HG02642 (cell line): ENCODE data around the gene LHPP.
"Not testable (repeated sequence)": the region's sequence is repeated elsewhere in the genome, so short reads cannot be mapped to it uniquely, and the experiment has no call there.

ENCODE experiments used
- ATAC-seq: cut with Tn5 transposase; IDR thresholded peaks from one replicate; pipeline ENCODE4 v1.9.1; 2021; ENCODE audit warnings: mild to moderate bottlenecking; ENCODE audit not compliant: unreplicated experiment, poor library complexity

Gene LHPP

GRCh38 chr10:124587811-124588211 lies 126.2 kb downstream of the LHPP start:
- no peak for ATAC-seq

- not testable (repeated sequence) for ATAC-seq
Observed at GRCh38 chr10:124588341-124588735, 126.7 kb downstream of the LHPP start.

GRCh38 chr10:124588736-124589490 lies 127.3 kb downstream of the LHPP start:
- no peak for ATAC-seq

DNA sequence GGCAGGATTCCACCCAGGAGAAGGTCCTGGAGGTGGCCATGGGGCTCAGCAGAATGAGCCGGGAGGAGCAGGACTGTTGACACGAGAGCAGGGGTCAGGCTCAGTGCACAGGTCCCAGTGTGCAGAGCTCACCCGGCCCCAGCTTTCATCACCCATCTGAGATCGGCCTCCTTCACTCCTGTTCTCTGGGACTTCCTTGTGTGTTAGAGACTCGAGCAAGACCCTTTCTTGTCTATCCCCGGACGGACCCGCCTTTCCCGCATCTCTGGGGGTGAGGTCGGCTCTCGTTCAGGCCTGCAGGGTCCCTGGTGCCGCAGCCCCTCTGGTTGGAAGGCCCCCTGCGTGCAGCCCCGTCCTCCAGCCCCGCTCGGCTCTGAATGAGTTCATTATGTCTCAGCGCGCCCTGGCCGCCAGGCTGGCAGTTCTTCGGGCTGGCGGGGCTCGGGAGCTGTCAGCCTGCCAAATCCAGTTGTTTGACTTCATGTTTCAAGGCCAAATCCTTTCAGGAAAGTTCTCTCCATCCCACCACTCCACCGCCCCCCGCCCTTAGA lies 127.9 kb downstream of the LHPP start:
- ATAC-seq = no peak

- no peak for ATAC-seq
Observed at GRCh38 chr10:124590216-124591122, 128.8 kb downstream of the LHPP start.

GRCh38 chr10:124591123-124591495 lies 129.5 kb downstream of the LHPP start:
- ATAC-seq = no peak

- ATAC-seq = no peak
Observed at GRCh38 chr10:124592101-124592500, 130.5 kb downstream of the LHPP start.

- ATAC-seq = no peak
Observed at GRCh38 chr10:124592736-124593430, 131.3 kb downstream of the LHPP start.

- no peak for ATAC-seq
Observed at GRCh38 chr10:124593431-124593985, 131.9 kb downstream of the LHPP start.

GRCh38 chr10:124594240-124594639 lies 132.6 kb downstream of the LHPP start:
- ATAC-seq = no peak

DNA sequence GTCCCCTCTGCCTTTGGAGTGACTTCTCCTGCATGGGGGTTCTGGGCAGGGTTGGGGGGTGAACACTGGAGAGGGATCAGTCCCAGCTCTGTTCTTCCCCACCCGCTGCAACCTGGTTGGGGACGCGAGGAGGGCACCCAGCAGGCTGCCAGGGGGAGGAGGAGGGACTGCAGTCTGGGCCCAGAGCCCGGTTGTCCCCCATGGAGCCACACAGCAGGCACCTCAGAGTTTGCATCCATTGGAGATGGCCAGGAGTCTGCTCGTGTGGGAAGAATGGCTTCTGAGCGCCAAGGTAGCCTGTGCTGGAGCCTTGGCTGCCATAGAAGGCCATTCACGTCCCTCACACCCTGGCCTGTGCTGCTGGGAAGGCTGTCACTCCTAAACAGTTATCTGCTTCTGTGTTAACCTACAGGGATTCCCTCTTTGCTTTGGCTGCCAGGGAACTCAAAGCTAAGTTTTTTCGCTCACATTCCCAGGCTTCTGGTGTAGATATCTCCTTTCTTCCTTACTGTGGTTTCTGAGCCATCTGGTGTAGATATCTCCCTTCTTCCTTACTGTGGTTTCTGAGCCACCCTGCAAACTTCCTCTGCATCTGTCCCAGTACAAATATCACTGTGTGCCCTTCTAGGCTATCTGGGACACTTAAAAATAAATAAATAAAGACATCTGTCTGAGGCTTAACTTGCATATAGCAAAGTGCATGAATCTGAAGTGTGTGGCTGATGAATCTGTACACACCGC lies 133.7 kb downstream of the LHPP start:
- ATAC-seq = no peak

GRCh38 chr10:124596116-124596785 lies 134.6 kb downstream of the LHPP start:
- ATAC-seq = no peak

- no peak for ATAC-seq
Observed at GRCh38 chr10:124596962-124597845, 135.6 kb downstream of the LHPP start.

GRCh38 chr10:124597846-124598165 lies 136.2 kb downstream of the LHPP start:
- no peak for ATAC-seq

GRCh38 chr10:124598196-124598595 lies 136.6 kb downstream of the LHPP start:
- ATAC-seq = no peak

DNA sequence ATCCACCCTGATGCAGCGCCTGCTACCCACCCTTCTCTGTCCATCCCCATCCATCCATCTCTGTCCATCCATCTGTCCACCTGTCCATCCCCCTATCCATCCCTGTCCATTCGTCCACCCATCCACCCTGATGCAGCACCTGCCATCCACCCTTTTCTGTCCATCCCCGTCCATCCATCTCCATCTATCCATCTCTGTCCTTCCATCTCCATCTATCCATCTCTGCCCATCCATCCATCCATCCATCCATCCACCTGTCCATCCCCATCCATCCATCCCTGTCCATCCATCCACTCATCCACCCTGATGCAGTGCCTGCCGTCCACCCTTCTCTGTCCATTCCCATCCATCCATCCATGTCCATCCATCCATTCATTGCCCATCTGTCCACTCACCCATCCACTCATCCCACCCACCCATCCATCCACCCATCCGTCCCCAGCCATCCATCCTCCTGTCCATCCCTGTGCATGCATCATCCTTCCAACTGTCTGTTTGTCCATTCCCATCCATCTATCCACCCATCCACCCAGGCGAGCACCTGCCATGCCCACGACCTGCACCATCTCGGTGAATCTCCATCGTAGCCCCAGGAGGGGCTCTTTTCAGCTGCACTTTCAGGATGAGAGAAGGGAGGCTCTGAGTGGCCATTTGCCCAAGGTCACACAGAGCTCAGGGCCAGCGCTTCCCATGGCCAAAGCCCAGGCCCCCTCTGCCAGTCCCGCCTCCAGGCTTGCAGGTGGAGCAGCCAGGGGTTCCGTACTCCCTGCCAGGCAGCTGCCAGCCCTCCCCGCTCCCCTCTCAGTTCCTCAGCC lies 137.4 kb downstream of the LHPP start:
- ATAC-seq = no peak

DNA sequence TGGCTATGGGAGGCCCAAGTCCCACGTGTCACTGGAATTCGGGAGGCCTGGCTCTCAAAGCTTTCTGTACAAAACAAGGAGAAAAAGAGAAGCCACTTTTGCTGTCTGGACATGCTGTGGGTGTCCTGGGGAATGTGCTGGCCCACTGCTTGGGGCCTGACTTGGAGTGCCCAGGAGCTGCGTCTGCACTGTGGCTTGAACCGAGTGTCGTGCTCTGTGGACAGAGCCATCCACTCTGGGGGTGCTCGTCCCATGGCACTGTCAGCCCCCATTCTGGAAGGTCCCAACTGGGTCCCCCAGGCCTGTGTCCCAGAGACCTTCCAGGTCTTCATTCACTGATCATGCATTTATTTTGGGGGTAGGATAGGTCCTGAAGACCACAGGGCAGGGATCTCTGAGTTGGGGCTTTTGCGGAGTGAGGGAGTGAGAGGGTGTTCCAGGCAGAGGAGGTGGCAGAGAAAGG lies 138.0 kb downstream of the LHPP start:
- no peak for ATAC-seq
